ENCODE measurements around the gene FBRSL1.

Gene FBRSL1

DNA sequence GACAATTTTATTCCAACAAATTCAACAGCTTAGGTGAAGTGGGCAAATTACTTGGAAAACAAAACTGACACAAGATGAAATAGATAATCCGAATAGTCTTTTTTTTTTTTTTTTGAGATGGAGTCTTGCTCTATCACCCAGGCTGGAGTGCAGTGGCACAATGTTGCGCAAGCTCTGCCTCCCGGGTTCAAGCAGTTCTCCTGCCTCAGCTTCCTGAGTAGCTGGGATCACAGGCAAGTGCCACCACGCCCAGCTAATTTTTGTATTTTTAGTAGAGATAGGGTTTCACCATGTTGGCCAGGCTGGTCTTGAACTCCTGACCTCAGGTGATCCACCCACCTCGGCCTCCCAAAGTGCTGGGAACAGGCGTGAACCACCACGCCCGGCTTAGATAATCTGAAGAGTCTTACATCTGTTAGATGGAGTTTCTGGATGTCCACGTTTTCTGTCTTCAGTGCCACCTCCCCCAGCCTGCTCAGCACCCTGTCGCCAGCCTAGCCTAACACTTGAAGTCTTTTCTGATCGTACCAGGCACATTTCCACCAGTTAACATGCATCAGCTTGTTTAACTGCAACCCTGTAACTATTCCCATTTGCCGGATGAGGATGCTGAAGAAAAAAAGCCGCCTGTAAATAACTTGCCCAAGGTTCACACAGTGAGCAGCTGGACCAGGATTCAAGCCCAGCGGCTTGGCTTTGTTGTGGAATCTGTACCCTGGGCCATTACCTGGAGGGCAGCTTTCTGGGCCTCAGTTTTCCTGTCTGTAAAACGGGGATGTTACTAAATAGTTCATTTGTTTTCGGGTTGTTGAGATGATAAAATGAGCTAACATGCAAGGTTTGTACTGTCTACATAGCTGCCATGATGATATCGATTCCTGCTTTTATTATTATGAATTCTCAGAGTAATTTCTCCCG, 26.4 kb downstream of the FBRSL1 start:
- no peaks in the 10 kb centered on the region for H3K27me3 ChIP-seq (replicated peaks; ENCODE audit: control insufficient read depth, insufficient read depth, low read length)
- DNase-seq (ENCODE audit: extremely low read depth, insufficient read length) = no peak
- no peak overlapping the region for H3K4me3 ChIP-seq (replicated peaks; ENCODE audit: low read depth, low read length)
- TF ChIP-seq, protein P1, sequence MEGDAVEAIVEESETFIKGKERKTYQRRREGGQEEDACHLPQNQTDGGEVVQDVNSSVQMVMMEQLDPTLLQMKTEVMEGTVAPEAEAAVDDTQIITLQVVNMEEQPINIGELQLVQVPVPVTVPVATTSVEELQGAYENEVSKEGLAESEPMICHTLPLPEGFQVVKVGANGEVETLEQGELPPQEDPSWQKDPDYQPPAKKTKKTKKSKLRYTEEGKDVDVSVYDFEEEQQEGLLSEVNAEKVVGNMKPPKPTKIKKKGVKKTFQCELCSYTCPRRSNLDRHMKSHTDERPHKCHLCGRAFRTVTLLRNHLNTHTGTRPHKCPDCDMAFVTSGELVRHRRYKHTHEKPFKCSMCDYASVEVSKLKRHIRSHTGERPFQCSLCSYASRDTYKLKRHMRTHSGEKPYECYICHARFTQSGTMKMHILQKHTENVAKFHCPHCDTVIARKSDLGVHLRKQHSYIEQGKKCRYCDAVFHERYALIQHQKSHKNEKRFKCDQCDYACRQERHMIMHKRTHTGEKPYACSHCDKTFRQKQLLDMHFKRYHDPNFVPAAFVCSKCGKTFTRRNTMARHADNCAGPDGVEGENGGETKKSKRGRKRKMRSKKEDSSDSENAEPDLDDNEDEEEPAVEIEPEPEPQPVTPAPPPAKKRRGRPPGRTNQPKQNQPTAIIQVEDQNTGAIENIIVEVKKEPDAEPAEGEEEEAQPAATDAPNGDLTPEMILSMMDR (IDR thresholded peaks at IDR 0.05; ENCODE audit: insufficient read depth, low read length, poor library complexity, severe bottlenecking) = no peak
- peaks cover 6% of the 10 kb centered on the region for H3K36me3 ChIP-seq (ENCODE audit: control insufficient read depth, insufficient read depth, low read length)

DNA sequence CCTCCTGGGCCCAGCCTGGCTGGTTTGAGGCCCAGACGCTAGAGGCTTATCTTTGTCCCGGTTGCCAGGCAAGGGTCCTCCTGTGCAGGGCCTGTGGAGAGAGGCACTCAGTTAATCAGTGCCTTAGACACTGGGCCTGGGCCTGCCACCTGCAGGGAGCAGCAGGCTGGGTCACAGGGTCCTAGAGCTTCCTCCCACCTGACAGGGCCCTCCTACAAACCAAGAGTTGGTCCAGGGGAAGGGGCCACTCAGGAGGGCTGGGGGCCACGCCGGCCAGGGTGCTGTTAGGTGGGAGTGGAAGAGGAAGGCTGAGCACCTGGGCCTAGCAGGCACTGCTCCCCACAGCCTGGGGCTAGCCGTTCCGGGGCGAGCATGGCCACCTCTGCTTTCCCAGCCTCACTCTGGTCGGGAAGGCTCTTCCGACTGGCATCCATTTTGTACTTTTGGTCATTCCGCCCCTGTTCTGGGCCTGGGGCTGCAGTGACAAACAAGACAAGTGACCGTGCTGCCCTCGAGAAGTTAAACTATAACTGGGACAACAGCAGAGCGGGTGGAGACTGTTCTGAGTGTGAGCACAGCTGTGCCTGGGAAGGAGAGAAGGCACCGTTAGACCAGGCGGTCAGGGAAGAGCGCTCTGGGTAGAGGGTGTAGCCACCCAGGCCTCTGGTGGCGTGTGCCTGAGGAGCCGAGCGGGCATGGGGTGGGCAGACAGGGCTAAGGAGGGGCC, 27.2 kb downstream of the FBRSL1 start:
- TF ChIP-seq, protein P1 (IDR thresholded peaks at IDR 0.05; ENCODE audit: insufficient read depth, low read length, poor library complexity, severe bottlenecking) = no peak
- Histone ChIP-seq H3K27me3 (replicated peaks; ENCODE audit: control insufficient read depth, insufficient read depth, low read length) (no peaks in the 10 kb centered on the region), H3K4me3 (replicated peaks; ENCODE audit: low read depth, low read length) (no peak overlapping the region), H3K36me3 (ENCODE audit: control insufficient read depth, insufficient read depth, low read length) (peaks cover 3% of the 10 kb centered on the region)
- DNase-seq (ENCODE audit: extremely low read depth, insufficient read length) = no peak

DNA sequence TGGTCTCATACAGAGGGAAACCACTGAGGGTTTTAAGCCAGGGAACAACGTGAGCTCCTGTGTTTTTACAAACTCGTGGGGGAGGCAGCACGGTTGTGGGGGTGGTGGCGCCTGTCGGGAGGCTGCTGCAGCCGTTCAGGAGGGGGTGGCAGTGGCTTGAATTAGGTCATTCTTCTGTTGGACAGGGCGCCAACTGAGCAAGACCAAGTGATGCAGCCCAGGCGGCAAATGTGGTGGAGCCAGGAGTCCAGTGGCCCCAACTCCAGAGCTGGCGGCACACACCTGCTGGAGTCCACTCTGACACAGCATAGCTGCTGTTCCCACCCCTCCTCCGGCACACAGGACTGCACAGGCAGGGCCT, 27.8 kb downstream of the FBRSL1 start:
- TF ChIP-seq, protein P1 (IDR thresholded peaks at IDR 0.05; ENCODE audit: insufficient read depth, low read length, poor library complexity, severe bottlenecking) = no peak
- H3K27me3 ChIP-seq (replicated peaks; ENCODE audit: control insufficient read depth, insufficient read depth, low read length) = no peaks in the 10 kb centered on the region
- DNase-seq (ENCODE audit: extremely low read depth, insufficient read length) = no peak
- H3K4me3 ChIP-seq (replicated peaks; ENCODE audit: low read depth, low read length) = no peak overlapping the region
- peaks cover 3% of the 10 kb centered on the region for H3K36me3 ChIP-seq (ENCODE audit: control insufficient read depth, insufficient read depth, low read length)

DNA sequence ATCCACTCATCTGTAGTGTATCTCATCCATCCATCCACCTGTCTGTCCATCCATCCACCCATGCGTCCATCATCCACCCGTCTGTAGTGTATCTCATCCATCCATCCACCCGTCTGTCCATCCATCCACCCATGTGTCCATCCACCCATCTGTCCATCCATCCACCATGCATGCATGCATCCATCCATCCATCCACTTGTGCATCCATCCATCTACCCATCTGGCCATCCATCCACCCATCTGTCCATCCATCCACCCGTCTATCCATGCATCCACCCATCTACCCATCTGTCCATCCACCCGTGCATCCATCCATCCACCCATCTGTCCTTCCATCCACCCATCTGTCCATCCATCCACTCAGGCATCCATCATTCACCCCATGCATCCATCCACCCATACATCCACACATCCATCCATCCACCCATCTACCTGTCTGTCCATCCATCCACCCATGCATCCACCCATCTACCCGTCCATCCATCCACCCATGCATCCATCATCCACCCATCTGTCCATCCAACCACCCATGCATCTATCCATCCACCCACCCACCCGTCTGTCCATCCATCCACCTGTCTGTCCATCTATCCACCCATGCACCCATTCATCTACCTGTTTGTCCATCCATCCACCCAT, 28.5 kb downstream of the FBRSL1 start:
- Histone ChIP-seq H3K36me3 (ENCODE audit: control insufficient read depth, insufficient read depth, low read length) (peaks cover 3% of the 10 kb centered on the region), H3K4me3 (replicated peaks; ENCODE audit: low read depth, low read length) (no peak overlapping the region), H3K27me3 (replicated peaks; ENCODE audit: control insufficient read depth, insufficient read depth, low read length) (no peaks in the 10 kb centered on the region)
- TF ChIP-seq, protein P1 (IDR thresholded peaks at IDR 0.05; ENCODE audit: insufficient read depth, low read length, poor library complexity, severe bottlenecking) = no peak
- DNase-seq (ENCODE audit: extremely low read depth, insufficient read length) = no peak

DNA sequence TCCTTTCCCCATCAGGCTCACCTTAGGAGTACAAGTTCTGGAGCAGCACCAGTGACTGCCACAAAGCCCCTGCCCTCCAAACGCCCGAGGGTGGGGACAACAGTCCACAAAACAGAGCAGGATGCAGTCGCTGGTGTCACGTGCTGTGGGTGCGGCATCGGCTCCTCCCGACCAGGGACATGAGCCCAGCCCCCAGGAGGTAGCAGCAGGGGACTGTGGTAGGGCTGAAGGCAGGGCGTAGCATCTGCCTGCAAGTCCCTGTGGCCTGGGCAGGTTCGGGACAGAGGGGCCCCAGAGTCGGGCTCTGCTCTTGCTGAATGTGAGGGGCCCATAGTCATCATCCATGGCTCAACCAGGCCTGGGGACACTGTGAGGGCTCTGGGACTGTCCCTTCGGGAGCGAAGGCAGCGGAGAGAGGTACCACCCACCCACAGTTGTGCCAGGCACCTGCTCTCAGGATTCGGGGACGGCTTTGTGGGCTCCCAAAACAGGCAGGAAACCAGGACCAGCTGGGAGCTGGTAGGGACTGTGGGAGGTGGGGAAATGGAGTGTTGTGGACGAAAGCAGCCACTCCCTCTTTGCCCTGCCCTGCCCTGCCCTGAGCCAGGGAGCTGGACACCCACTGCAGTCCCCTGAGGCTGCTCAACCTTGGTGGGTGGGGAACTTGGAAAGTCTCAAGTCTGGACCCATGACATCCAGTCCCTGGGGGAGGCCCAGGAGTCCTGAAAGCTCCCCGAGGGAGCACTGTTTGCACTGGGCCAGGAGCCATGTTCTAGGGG, 30.7 kb downstream of the FBRSL1 start:
- Histone ChIP-seq H3K36me3 (ENCODE audit: control insufficient read depth, insufficient read depth, low read length) (peaks cover 3% of the 10 kb centered on the region), H3K4me3 (replicated peaks; ENCODE audit: low read depth, low read length) (no peak overlapping the region), H3K27me3 (replicated peaks; ENCODE audit: control insufficient read depth, insufficient read depth, low read length) (no peaks in the 10 kb centered on the region)
- TF ChIP-seq, protein P1 (IDR thresholded peaks at IDR 0.05; ENCODE audit: insufficient read depth, low read length, poor library complexity, severe bottlenecking) = no peak
- no peak for DNase-seq (ENCODE audit: extremely low read depth, insufficient read length)
